HepG2 (cell line): ENCODE results near the gene TNFAIP8L2. TPM values are rescaled to one million over a fixed set of nuclear protein-coding genes. Genes with fewer than 3 reads are reported as not detected.
A peak's percentile ranks its signal among the peaks of the same experiment; 100 is the strongest.

Experiments
- ATAC-seq: fragments of 200-7000 bp; cut with Tn5 transposase; 3 replicates; pipeline ENCODE4 v1.9.1; 2020; ENCODE audit warnings: mild to moderate bottlenecking, moderate library complexity
- BruUV-seq: library from RNA; stranded (reverse); fragments of 400-500 nt; replicated peaks from 2 replicates; lab custom pipeline; 2021; lab: Mats Ljungman, UMichigan
- CTCF ChIA-PET: fragments of 300-600 bp; formaldehyde crosslinking; extraction: SDS; loops from one replicate; lab custom pipeline; 2021; ENCODE audit warnings: low total read pairs, inconsistent platforms, low intra/inter-chr PET ratio; lab: Yijun Ruan, JAX
- POLR2A ChIA-PET: fragments of 350-600 bp; sonication (Branson Sonifier 250); formaldehyde crosslinking; loops from one replicate; lab custom pipeline; 2020; ENCODE audit warnings: antibody characterized with exemption, inconsistent platforms; lab: Yijun Ruan, JAX
- DNase-seq: peaks from one replicate; pipeline ENCODE4 v3.0.0-alpha.2; 2015; ENCODE audit warnings: low spot score
- FAIRE-seq: peaks from 3 replicates; lab custom pipeline; 2011; peaks lifted over from hg19 to GRCh38; lab: Jason Lieb, UNC
- H2AFZ ChIP-seq: one replicate; pipeline ENCODE4 v1.6.1; 2011; ENCODE audit warnings: low read length, inconsistent platforms
- H3K27ac ChIP-seq: fragments of 300-600 bp; 3 replicates; pipeline ENCODE4 v1.8.0; 2011; ENCODE audit warnings: mixed run types, mild to moderate bottlenecking, mixed read lengths, low read length, inconsistent platforms; ENCODE audit not compliant: insufficient read depth; ENCODE audit errors: extremely low read length
- H3K27me3 ChIP-seq, 2 experiments: fragments of 200-600 bp in 1 of 2; 2 replicates in 1 of 2; 3 replicates in 1 of 2; pipeline versions ENCODE4 v1.6.0 to v1.8.0; 2011; ENCODE audit warnings: low read length in 2 of 2, mild to moderate bottlenecking in 2 of 2, moderate library complexity in 2 of 2, inconsistent platforms in 1 of 2; ENCODE audit not compliant: insufficient read depth in 2 of 2, control insufficient read depth in 1 of 2
- H3K36me3 ChIP-seq, 2 experiments: fragments of 200-600 bp in 1 of 2; replicated peaks in 1 of 2; 2 replicates in 1 of 2; 3 replicates in 1 of 2; pipeline versions ENCODE4 v1.5.1 to v1.8.0; 2011; ENCODE audit warnings: low read length in 2 of 2, inconsistent platforms in 1 of 2; ENCODE audit not compliant: insufficient read depth in 2 of 2, control insufficient read depth in 1 of 2
- H3K4me1 ChIP-seq: 2 replicates; pipeline ENCODE4 v1.5.1; 2012; ENCODE audit warnings: low read length, inconsistent platforms; ENCODE audit not compliant: insufficient read depth
- H3K4me2 ChIP-seq: 2 replicates; pipeline ENCODE4 v1.6.0; 2011; ENCODE audit warnings: low read depth, low read length, inconsistent platforms
- H3K4me3 ChIP-seq, 3 experiments: fragments of 200-600 bp in 1 of 3; sonication (generic), shearing (Covaris generic) in 1 of 3; replicated peaks in 1 of 3; 2 replicates each; pipeline ENCODE4 v1.5.1; 2011 to 2016; ENCODE audit warnings: low read length in 3 of 3, inconsistent platforms in 2 of 3, low read depth in 2 of 3, mild to moderate bottlenecking in 2 of 3, control low read depth in 1 of 3, mixed read lengths in 1 of 3; ENCODE audit not compliant: insufficient read depth in 1 of 3
- H3K79me2 ChIP-seq: one replicate; pipeline ENCODE4 v1.6.1; 2011; ENCODE audit warnings: low read length, inconsistent platforms; ENCODE audit not compliant: insufficient read depth
- H3K9ac ChIP-seq: 2 replicates; pipeline ENCODE4 v1.6.0; 2011; ENCODE audit warnings: mild to moderate bottlenecking, low read depth, low read length, inconsistent platforms; ENCODE audit not compliant: insufficient read depth
- H3K9me3 ChIP-seq: 2 replicates; pipeline ENCODE4 v1.5.1; 2012; ENCODE audit warnings: mild to moderate bottlenecking, low read length
- H4K20me1 ChIP-seq: 2 replicates; pipeline ENCODE4 v1.6.0; 2011; ENCODE audit warnings: inconsistent platforms, mild to moderate bottlenecking, low read length, moderate library complexity; ENCODE audit not compliant: insufficient read depth
- ADNP ChIP-seq: sonication (generic); formaldehyde crosslinking; IDR thresholded peaks from 2 replicates; pipeline ENCODE4 v1.4.0; 2020; ENCODE audit warnings: missing genetic modification reagents
- FLYWCH1 ChIP-seq: sonication (generic); formaldehyde crosslinking; IDR thresholded peaks from 2 replicates; pipeline ENCODE4 v1.8.1; 2023; ENCODE audit warnings: mild to moderate bottlenecking, missing genetic modification reagents
- HNF4G ChIP-seq, 2 experiments: sonication (generic) in 1 of 2; formaldehyde crosslinking in 1 of 2; IDR thresholded peaks; 2 replicates each; pipeline versions ENCODE4 v1.4.0 to v1.6.1; 2011 to 2020; ENCODE audit warnings: borderline replicate concordance in 2 of 2, low read depth in 2 of 2, mild to moderate bottlenecking in 2 of 2, low read length in 1 of 2, missing genetic modification reagents in 1 of 2, moderate library complexity in 1 of 2
- KLF16 ChIP-seq, 2 experiments: sonication (generic) in 1 of 2; formaldehyde crosslinking in 1 of 2; IDR thresholded peaks; 2 replicates each; pipeline versions ENCODE4 v1.6.1 to v1.8.0; 2016 to 2023; ENCODE audit warnings: missing genetic modification reagents in 2 of 2, missing compliant biosample characterization in 1 of 2
- MTA1 ChIP-seq: sonication (generic); formaldehyde crosslinking; IDR thresholded peaks from 2 replicates; pipeline ENCODE4 v1.4.0; 2020; ENCODE audit warnings: missing genetic modification reagents, mild to moderate bottlenecking, borderline replicate concordance
- MXI1 ChIP-seq: IDR thresholded peaks from 3 replicates; pipeline ENCODE4 v1.6.1; 2012; ENCODE audit warnings: low read depth, low read length, inconsistent platforms, borderline replicate concordance
- NCOA2 ChIP-seq: sonication (generic); formaldehyde crosslinking; IDR thresholded peaks from 2 replicates; pipeline ENCODE4 v1.8.0; 2022; ENCODE audit warnings: inconsistent platforms
- RELA ChIP-seq: sonication (generic); formaldehyde crosslinking; IDR thresholded peaks from 2 replicates; pipeline ENCODE4 v1.4.0; 2020; ENCODE audit warnings: missing genetic modification reagents
- SALL1 ChIP-seq: sonication (generic); formaldehyde crosslinking; IDR thresholded peaks from 2 replicates; pipeline ENCODE4 v1.8.0; 2022; ENCODE audit warnings: mild to moderate bottlenecking, missing genetic modification reagents
- SRF ChIP-seq: IDR thresholded peaks from 2 replicates; pipeline ENCODE4 v1.6.1; 2011; ENCODE audit warnings: mild to moderate bottlenecking, low read depth, low read length, moderate library complexity
- ZBTB20 ChIP-seq: sonication (generic); formaldehyde crosslinking; IDR thresholded peaks from 2 replicates; pipeline ENCODE4 v1.8.1; 2023; ENCODE audit warnings: missing genetic modification reagents, low read depth, mild to moderate bottlenecking, borderline replicate concordance
- ZFP82 ChIP-seq: sonication (generic); formaldehyde crosslinking; IDR thresholded peaks from 2 replicates; pipeline ENCODE4 v1.5.1; 2020; ENCODE audit warnings: mild to moderate bottlenecking, missing genetic modification reagents, borderline replicate concordance
- ZFX ChIP-seq: sonication (generic); formaldehyde crosslinking; IDR thresholded peaks from 2 replicates; pipeline ENCODE4 v1.4.0; 2020; ENCODE audit warnings: mild to moderate bottlenecking, low read depth, missing genetic modification reagents, moderate library complexity
- ZNF468 ChIP-seq: sonication (generic); formaldehyde crosslinking; IDR thresholded peaks from 2 replicates; pipeline ENCODE4 v1.8.0; 2022; ENCODE audit warnings: mild to moderate bottlenecking, moderate library complexity, missing genetic modification reagents
- WGBS: methylation state at CpG from one replicate; pipeline ENCODE4 v1.1.6; 2017; ENCODE audit warnings: low lambda C conversion rate; 5-methylcytosine and 5-hydroxymethylcytosine counted together
- in situ Hi-C: cut with HindIII; loops from 2 replicates; pipeline ENCODE4 v1.10.0; 2017; ENCODE audit warnings: low pct_unique_long_range_greater_than_20kb; ENCODE audit not compliant: extremely low pct_ligation_motif_present
- intact Hi-C: fragments of 100-400 bp; cut with micrococcal nuclease; formaldehyde crosslinking; loops from one replicate; pipeline ENCODE4 v1.10.0; 2022; ENCODE audit not compliant: unreplicated experiment
- polyA plus RNA-seq, 8 experiments: library from polyadenylated mRNA; depleted of rRNA in 3 of 8; stranded (reverse) in 7 of 8; unstranded in 1 of 8; fragments of >200 nt; fragmentation: Illumina TruSeq in 4 of 8; extraction: Trizol in 4 of 8; gene quantifications; 2 replicates each; pipeline versions ENCODE4 v1.2.1 to v1.2.3, GENCODE V29; 2011 to 2016; ENCODE audit warnings: low read depth in 4 of 8, missing spikeins in 1 of 8, mixed read lengths in 1 of 8; ENCODE audit not compliant: insufficient read depth in 1 of 8
- total RNA-seq, 5 experiments: library from RNA; depleted of rRNA; stranded (reverse); fragments of >200 nt; fragmentation: Illumina TruSeq; extraction: Trizol; gene quantifications; 2 replicates each; pipeline ENCODE4 v1.2.3, GENCODE V29; 2016; ENCODE audit warnings: low read depth in 1 of 5
- TF ChIP-seq, protein P1 (sequence below): sonication (generic); formaldehyde crosslinking; IDR thresholded peaks from 2 replicates; pipeline ENCODE4 v1.5.1; 2020; ENCODE audit warnings: missing genetic modification reagents, mild to moderate bottlenecking, borderline replicate concordance
- TF ChIP-seq, protein P2 (sequence below): sonication (generic); formaldehyde crosslinking; IDR thresholded peaks from 2 replicates; pipeline ENCODE4 v1.4.0; 2020; ENCODE audit warnings: mild to moderate bottlenecking, missing genetic modification reagents

TNFAIP8L2 gene
- total and polyA plus RNA-seq, 2 of the 13 experiments (the other 11 are each of a cell fraction or from before 2014, with no cell fraction given), result not detected

DNA sequence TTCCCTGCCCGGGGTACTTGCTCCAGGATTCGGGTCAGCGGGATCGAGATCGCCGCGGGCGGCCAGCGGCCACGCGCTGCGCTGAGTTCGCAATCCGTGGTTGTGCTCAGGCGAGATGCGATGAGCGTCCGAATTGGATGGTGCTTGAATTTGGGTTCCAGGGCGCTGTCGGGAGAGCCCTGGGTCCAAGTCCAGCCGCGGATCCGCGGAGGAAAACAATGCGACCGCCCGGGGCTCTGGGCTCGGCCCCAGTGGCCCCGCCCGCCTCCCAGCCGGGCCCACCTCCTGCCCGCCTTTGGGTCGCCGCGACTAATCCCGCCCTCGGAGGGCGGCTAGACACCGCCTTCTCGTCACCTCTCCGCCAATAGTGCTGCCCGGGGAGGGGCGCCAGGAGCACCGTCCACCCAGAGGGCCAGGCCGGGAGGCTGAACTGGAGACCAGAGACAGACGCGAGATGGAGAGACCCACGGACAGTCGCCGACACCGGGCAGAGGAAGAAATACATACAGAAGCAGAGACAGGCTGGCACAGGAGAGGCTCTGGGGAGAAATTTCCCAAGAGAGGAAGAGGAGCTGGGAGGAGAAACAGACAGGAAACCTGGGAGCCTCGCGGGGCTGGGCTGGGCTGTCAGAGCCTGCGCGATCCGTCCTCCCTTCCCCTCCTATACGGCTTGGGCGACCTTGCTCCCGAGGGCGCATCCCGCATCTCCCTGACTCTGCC, 9.9 kb upstream of the TNFAIP8L2 start, which contains the start of gene SEMA6C (continued):
- TF ChIP-seq RELA (CRISPR knock-in tag), result no peak
- TF ChIP-seq ADNP (CRISPR knock-in tag), result no peak

DNA sequence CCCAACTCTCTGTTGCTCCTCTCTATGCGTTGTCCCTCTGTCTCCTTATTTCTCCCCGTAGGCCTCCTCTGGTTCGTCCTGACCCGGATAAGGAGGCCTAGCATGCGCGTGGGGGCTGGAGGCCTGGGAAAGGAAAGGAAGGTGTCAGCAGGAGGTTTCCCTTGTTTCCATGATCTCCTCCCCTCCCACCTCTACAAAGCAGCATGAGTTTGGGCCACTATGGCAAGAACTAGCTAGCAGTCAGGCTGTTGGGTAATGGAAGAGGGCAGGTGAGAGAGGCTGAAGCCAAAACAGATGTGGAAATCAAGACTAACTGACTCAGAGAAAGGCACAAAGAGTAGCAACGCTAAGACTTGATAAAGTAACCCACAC, 9.3 kb upstream of the TNFAIP8L2 start:
- Histone ChIP-seq H4K20me1 (no peaks in the 10 kb centered on the region), H3K27ac (peak overlapping the region; percentile 55), H2AFZ (peak overlapping the region; percentile 46), H3K79me2 (no peaks in the 10 kb centered on the region), H3K27me3 (no peaks in the 10 kb centered on the region), H3K36me3 (no peaks in the 10 kb centered on the region), H3K4me3 (peak overlapping the region; percentile 68 to 77 (median 73)), H3K9ac (peak overlapping the region; percentile 56; the same call in 1 of the 2 replicates), H3K4me1 (peaks cover 33% of the 10 kb centered on the region), H3K4me2 (peak overlapping the region; percentile 95), H3K9me3 (no peaks in the 10 kb centered on the region)
- TSS peak; percentile 89 for BruUV-seq
- POLR2A ChIA-PET, result interaction anchor here (0.5 kb wide), 1 partner anchor 109 kb away, joined by 3 read pairs; no protein-coding TSS in a partner anchor
- WGBS, result 0% methylated on average over 5 of the region's 7 CpGs
- CTCF ChIA-PET, result no interaction called here
- ATAC-seq (peak; percentile 2; the same call in 2 of the 3 replicates), DNase-seq (no peak), FAIRE-seq (no peak)
- in situ Hi-C loops, result no loop called here
- intact Hi-C loops, result loop anchor here (5.0 kb wide), 1 partner anchor 135 kb away; no protein-coding TSS in a partner anchor
- TF ChIP-seq ZNF468 (CRISPR knock-in tag) (no peak), MTA1 (0 out of 2 replicates have a peak, but pooled peaks have one; percentile 10), MXI1 (no peak), SALL1 (CRISPR knock-in tag) (peak; percentile 4; the same call in 1 of the 2 replicates), ZBTB20 (CRISPR knock-in tag) (0 out of 2 replicates have a peak, but pooled peaks have one; percentile 6), KLF16 (CRISPR knock-in tag; IDR thresholded peaks at IDR 0.05) (peak in 1 of 2 experiments; percentile 43; a peak in 1 of 4 replicates), SRF (no peak), FLYWCH1 (no peak), ZFX (peak; percentile 14; the same call in 1 of the 2 replicates), HNF4G (IDR thresholded peaks at IDR 0.05; ENCODE audit: borderline replicate concordance, low read depth, low read length) (no peak), HNF4G (CRISPR knock-in tag; IDR thresholded peaks at IDR 0.05; ENCODE audit: borderline replicate concordance, low read depth) (peak; percentile 44; the same call in 1 of the 2 replicates), NCOA2 (CRISPR knock-in tag) (0 out of 2 replicates have a peak, but pooled peaks have one; percentile 3), ZFP82 (no peak)
- TF ChIP-seq, protein P1, sequence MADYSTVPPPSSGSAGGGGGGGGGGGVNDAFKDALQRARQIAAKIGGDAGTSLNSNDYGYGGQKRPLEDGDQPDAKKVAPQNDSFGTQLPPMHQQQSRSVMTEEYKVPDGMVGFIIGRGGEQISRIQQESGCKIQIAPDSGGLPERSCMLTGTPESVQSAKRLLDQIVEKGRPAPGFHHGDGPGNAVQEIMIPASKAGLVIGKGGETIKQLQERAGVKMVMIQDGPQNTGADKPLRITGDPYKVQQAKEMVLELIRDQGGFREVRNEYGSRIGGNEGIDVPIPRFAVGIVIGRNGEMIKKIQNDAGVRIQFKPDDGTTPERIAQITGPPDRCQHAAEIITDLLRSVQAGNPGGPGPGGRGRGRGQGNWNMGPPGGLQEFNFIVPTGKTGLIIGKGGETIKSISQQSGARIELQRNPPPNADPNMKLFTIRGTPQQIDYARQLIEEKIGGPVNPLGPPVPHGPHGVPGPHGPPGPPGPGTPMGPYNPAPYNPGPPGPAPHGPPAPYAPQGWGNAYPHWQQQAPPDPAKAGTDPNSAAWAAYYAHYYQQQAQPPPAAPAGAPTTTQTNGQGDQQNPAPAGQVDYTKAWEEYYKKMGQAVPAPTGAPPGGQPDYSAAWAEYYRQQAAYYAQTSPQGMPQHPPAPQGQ (CRISPR knock-in tag), result no peak
- TF ChIP-seq, protein P2, sequence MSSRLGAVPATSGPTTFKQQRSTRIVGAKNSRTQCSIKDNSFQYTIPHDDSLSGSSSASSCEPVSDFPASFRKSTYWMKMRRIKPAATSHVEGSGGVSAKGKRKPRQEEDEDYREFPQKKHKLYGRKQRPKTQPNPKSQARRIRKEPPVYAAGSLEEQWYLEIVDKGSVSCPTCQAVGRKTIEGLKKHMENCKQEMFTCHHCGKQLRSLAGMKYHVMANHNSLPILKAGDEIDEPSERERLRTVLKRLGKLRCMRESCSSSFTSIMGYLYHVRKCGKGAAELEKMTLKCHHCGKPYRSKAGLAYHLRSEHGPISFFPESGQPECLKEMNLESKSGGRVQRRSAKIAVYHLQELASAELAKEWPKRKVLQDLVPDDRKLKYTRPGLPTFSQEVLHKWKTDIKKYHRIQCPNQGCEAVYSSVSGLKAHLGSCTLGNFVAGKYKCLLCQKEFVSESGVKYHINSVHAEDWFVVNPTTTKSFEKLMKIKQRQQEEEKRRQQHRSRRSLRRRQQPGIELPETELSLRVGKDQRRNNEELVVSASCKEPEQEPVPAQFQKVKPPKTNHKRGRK (CRISPR knock-in tag), result 0 out of 2 replicates have a peak, but pooled peaks have one; percentile 24
